HepG2 (cell line): ENCODE data around the gene ACAD11. TPM values are rescaled to one million over a fixed set of nuclear protein-coding genes. Genes with fewer than 3 reads are reported as not detected.

Source experiments
- ATAC-seq: fragments of 200-7000 bp; cut with Tn5 transposase; 3 replicates; pipeline ENCODE4 v1.9.1; 2020; ENCODE audit warnings: mild to moderate bottlenecking, moderate library complexity
- BruUV-seq: library from RNA; stranded (reverse); fragments of 400-500 nt; replicated peaks from 2 replicates; lab custom pipeline; 2021; lab: Mats Ljungman, UMichigan
- CTCF ChIA-PET: fragments of 300-600 bp; formaldehyde crosslinking; extraction: SDS; loops from one replicate; lab custom pipeline; 2021; ENCODE audit warnings: low total read pairs, inconsistent platforms, low intra/inter-chr PET ratio; lab: Yijun Ruan, JAX
- POLR2A ChIA-PET: fragments of 350-600 bp; sonication (Branson Sonifier 250); formaldehyde crosslinking; loops from one replicate; lab custom pipeline; 2020; ENCODE audit warnings: antibody characterized with exemption, inconsistent platforms; lab: Yijun Ruan, JAX
- DNase-seq: peaks from one replicate; pipeline ENCODE4 v3.0.0-alpha.2; 2015; ENCODE audit warnings: low spot score
- FAIRE-seq: peaks from 3 replicates; lab custom pipeline; 2011; peaks lifted over from hg19 to GRCh38; lab: Jason Lieb, UNC
- H2AFZ ChIP-seq: one replicate; pipeline ENCODE4 v1.6.1; 2011; ENCODE audit warnings: low read length, inconsistent platforms
- H3K27ac ChIP-seq: fragments of 300-600 bp; 3 replicates; pipeline ENCODE4 v1.8.0; 2011; ENCODE audit warnings: mixed run types, mild to moderate bottlenecking, mixed read lengths, low read length, inconsistent platforms; ENCODE audit not compliant: insufficient read depth; ENCODE audit errors: extremely low read length
- H3K27me3 ChIP-seq, 2 experiments: fragments of 200-600 bp in 1 of 2; 2 replicates in 1 of 2; 3 replicates in 1 of 2; pipeline versions ENCODE4 v1.6.0 to v1.8.0; 2011; ENCODE audit warnings: low read length in 2 of 2, mild to moderate bottlenecking in 2 of 2, moderate library complexity in 2 of 2, inconsistent platforms in 1 of 2; ENCODE audit not compliant: insufficient read depth in 2 of 2, control insufficient read depth in 1 of 2
- H3K36me3 ChIP-seq, 2 experiments: fragments of 200-600 bp in 1 of 2; replicated peaks in 1 of 2; 2 replicates in 1 of 2; 3 replicates in 1 of 2; pipeline versions ENCODE4 v1.5.1 to v1.8.0; 2011; ENCODE audit warnings: low read length in 2 of 2, inconsistent platforms in 1 of 2; ENCODE audit not compliant: insufficient read depth in 2 of 2, control insufficient read depth in 1 of 2
- H3K4me1 ChIP-seq: 2 replicates; pipeline ENCODE4 v1.5.1; 2012; ENCODE audit warnings: low read length, inconsistent platforms; ENCODE audit not compliant: insufficient read depth
- H3K4me2 ChIP-seq: 2 replicates; pipeline ENCODE4 v1.6.0; 2011; ENCODE audit warnings: low read depth, low read length, inconsistent platforms
- H3K4me3 ChIP-seq, 3 experiments: fragments of 200-600 bp in 1 of 3; sonication (generic), shearing (Covaris generic) in 1 of 3; replicated peaks in 1 of 3; 2 replicates each; pipeline ENCODE4 v1.5.1; 2011 to 2016; ENCODE audit warnings: low read length in 3 of 3, inconsistent platforms in 2 of 3, low read depth in 2 of 3, mild to moderate bottlenecking in 2 of 3, control low read depth in 1 of 3, mixed read lengths in 1 of 3; ENCODE audit not compliant: insufficient read depth in 1 of 3
- H3K79me2 ChIP-seq: one replicate; pipeline ENCODE4 v1.6.1; 2011; ENCODE audit warnings: low read length, inconsistent platforms; ENCODE audit not compliant: insufficient read depth
- H3K9ac ChIP-seq: 2 replicates; pipeline ENCODE4 v1.6.0; 2011; ENCODE audit warnings: mild to moderate bottlenecking, low read depth, low read length, inconsistent platforms; ENCODE audit not compliant: insufficient read depth
- H3K9me3 ChIP-seq: 2 replicates; pipeline ENCODE4 v1.5.1; 2012; ENCODE audit warnings: mild to moderate bottlenecking, low read length
- H4K20me1 ChIP-seq: 2 replicates; pipeline ENCODE4 v1.6.0; 2011; ENCODE audit warnings: inconsistent platforms, mild to moderate bottlenecking, low read length, moderate library complexity; ENCODE audit not compliant: insufficient read depth
- HDAC6 ChIP-seq: fragments of 200-600 bp; sonication (generic); IDR thresholded peaks from 2 replicates; pipeline ENCODE4 v1.7.0; 2017; ENCODE audit warnings: mild to moderate bottlenecking, antibody characterized with exemption, low read length, low read depth
- HOXA3 ChIP-seq: sonication (generic); formaldehyde crosslinking; IDR thresholded peaks from 2 replicates; pipeline ENCODE4 v1.5.0; 2020; ENCODE audit warnings: missing genetic modification reagents
- SMC3 ChIP-seq: IDR thresholded peaks from 2 replicates; pipeline ENCODE4 v1.6.1; 2011; ENCODE audit warnings: low read length, improper control_type of control experiment
- ZNF510 ChIP-seq: sonication (generic); formaldehyde crosslinking; IDR thresholded peaks from 2 replicates; pipeline ENCODE4 v1.4.0; 2020; ENCODE audit warnings: low read depth, mild to moderate bottlenecking, missing genetic modification reagents
- ZNF570 ChIP-seq: sonication (generic); formaldehyde crosslinking; IDR thresholded peaks from 2 replicates; pipeline ENCODE4 v1.4.0; 2020; ENCODE audit warnings: mild to moderate bottlenecking, missing genetic modification reagents, borderline replicate concordance
- ZNF816 ChIP-seq: sonication (generic); formaldehyde crosslinking; IDR thresholded peaks from 2 replicates; pipeline ENCODE4 v1.8.0; 2022; ENCODE audit warnings: missing genetic modification reagents, mild to moderate bottlenecking, borderline replicate concordance
- WGBS: methylation state at CpG from one replicate; pipeline ENCODE4 v1.1.6; 2017; ENCODE audit warnings: low lambda C conversion rate; 5-methylcytosine and 5-hydroxymethylcytosine counted together
- in situ Hi-C: cut with HindIII; loops from 2 replicates; pipeline ENCODE4 v1.10.0; 2017; ENCODE audit warnings: low pct_unique_long_range_greater_than_20kb; ENCODE audit not compliant: extremely low pct_ligation_motif_present
- intact Hi-C: fragments of 100-400 bp; cut with micrococcal nuclease; formaldehyde crosslinking; loops from one replicate; pipeline ENCODE4 v1.10.0; 2022; ENCODE audit not compliant: unreplicated experiment
- polyA plus RNA-seq, 8 experiments: library from polyadenylated mRNA; depleted of rRNA in 3 of 8; stranded (reverse) in 7 of 8; unstranded in 1 of 8; fragments of >200 nt; fragmentation: Illumina TruSeq in 4 of 8; extraction: Trizol in 4 of 8; gene quantifications; 2 replicates each; pipeline versions ENCODE4 v1.2.1 to v1.2.3, GENCODE V29; 2011 to 2016; ENCODE audit warnings: low read depth in 4 of 8, missing spikeins in 1 of 8, mixed read lengths in 1 of 8; ENCODE audit not compliant: insufficient read depth in 1 of 8
- total RNA-seq, 5 experiments: library from RNA; depleted of rRNA; stranded (reverse); fragments of >200 nt; fragmentation: Illumina TruSeq; extraction: Trizol; gene quantifications; 2 replicates each; pipeline ENCODE4 v1.2.3, GENCODE V29; 2016; ENCODE audit warnings: low read depth in 1 of 5
- TF ChIP-seq, protein P1 (sequence below): sonication (generic); formaldehyde crosslinking; IDR thresholded peaks from 2 replicates; pipeline ENCODE4 v1.5.1; 2020; ENCODE audit warnings: missing genetic modification reagents, mild to moderate bottlenecking, borderline replicate concordance
- TF ChIP-seq, protein P2 (sequence below): sonication (generic); formaldehyde crosslinking; IDR thresholded peaks from 2 replicates; pipeline ENCODE4 v1.4.0; 2020; ENCODE audit warnings: missing genetic modification reagents
- TF ChIP-seq, protein P3 (sequence below): sonication (generic); formaldehyde crosslinking; conservative IDR thresholded peaks from 2 replicates; pipeline ENCODE4 v1.4.0; 2020; ENCODE audit warnings: missing genetic modification reagents

ACAD11 gene
- total and polyA plus RNA-seq, 2 of the 13 experiments (the other 11 are each of a cell fraction or from before 2014, with no cell fraction given) = 30.6 to 56.9 TPM

DNA sequence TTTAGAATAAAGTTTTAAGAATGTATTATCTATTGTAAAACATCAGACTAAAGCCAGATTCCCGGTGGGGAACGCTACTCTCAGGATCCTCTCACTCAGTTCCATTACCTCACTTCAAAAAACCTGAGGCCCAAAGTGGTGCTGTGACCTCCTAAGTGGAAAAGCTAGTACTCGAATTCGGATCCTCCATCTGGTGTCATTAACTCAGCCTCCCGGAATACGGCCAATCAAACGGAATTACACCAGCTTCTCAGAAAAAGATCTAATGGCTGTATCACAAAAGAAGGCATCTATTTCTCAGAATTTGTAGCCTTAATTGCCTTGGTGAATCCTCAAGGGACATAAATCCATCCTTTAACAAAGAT, 627 bp downstream of the ACAD11 start:
- Histone ChIP-seq H3K4me3 (peak overlapping the region; percentile 89 to 100 (median 96)), H3K4me1 (peaks cover 46% of the 10 kb centered on the region), H3K9ac (peak overlapping the region; percentile 96), H3K79me2 (peaks cover 42% of the 10 kb centered on the region), H3K27ac (peak overlapping the region; percentile 88), H3K4me2 (peak overlapping the region; percentile 79), H3K9me3 (no peaks in the 10 kb centered on the region), H3K27me3 (no peaks in the 10 kb centered on the region), H3K36me3 (no peaks in the 10 kb centered on the region; a peak in 1 of 5 replicates)
- under 1% methylated on average over 7 of the region's 7 CpGs for WGBS
- BruUV-seq = no TSS peak
- DNase-seq = no peak
- peak; percentile 2; the same call in 2 of the 3 replicates for ATAC-seq
- peak; percentile 15 for FAIRE-seq
- CTCF ChIA-PET = no interaction called here
- in situ Hi-C loops (no loop called here), intact Hi-C loops (loop anchor here (2.0 kb wide), 1 partner anchor 64 kb away; the partner anchor contains the start of gene NPHP3)
- TF ChIP-seq, protein P1, sequence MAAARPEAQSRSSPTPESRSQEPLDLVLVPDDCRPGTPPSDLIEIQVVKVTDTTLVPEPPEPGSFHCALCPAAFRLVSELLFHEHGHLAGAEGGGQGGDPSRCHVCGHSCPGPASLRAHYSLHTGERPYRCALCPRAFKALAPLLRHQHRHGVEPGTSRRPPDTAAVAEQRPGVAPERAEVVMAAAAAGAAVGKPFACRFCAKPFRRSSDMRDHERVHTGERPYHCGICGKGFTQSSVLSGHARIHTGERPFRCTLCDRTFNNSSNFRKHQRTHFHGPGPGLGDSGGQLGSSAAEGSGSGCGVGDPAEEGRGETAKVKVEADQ = no peak
- TF ChIP-seq SMC3 (no peak), HOXA3 (CRISPR knock-in tag) (no peak), ZNF816 (CRISPR knock-in tag) (no peak), HDAC6 (no peak), ZNF570 (CRISPR knock-in tag) (no peak), ZNF510 (CRISPR knock-in tag) (no peak)
- TF ChIP-seq, protein P2, sequence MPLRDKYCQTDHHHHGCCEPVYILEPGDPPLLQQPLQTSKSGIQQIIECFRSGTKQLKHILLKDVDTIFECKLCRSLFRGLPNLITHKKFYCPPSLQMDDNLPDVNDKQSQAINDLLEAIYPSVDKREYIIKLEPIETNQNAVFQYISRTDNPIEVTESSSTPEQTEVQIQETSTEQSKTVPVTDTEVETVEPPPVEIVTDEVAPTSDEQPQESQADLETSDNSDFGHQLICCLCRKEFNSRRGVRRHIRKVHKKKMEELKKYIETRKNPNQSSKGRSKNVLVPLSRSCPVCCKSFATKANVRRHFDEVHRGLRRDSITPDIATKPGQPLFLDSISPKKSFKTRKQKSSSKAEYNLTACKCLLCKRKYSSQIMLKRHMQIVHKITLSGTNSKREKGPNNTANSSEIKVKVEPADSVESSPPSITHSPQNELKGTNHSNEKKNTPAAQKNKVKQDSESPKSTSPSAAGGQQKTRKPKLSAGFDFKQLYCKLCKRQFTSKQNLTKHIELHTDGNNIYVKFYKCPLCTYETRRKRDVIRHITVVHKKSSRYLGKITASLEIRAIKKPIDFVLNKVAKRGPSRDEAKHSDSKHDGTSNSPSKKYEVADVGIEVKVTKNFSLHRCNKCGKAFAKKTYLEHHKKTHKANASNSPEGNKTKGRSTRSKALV (CRISPR knock-in tag) = 0 out of 2 replicates have a peak, but pooled peaks have one; percentile 18
- TF ChIP-seq, protein P3, sequence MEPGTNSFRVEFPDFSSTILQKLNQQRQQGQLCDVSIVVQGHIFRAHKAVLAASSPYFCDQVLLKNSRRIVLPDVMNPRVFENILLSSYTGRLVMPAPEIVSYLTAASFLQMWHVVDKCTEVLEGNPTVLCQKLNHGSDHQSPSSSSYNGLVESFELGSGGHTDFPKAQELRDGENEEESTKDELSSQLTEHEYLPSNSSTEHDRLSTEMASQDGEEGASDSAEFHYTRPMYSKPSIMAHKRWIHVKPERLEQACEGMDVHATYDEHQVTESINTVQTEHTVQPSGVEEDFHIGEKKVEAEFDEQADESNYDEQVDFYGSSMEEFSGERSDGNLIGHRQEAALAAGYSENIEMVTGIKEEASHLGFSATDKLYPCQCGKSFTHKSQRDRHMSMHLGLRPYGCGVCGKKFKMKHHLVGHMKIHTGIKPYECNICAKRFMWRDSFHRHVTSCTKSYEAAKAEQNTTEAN (CRISPR knock-in tag) = peak; percentile 3; the same call in 1 of the 2 replicates
- TF ChIP-seq, all 625 proteins: peak for 2
- 0 out of 2 replicates have a peak, but pooled peaks cover 8% of the 10 kb centered on the region for H4K20me1 ChIP-seq
- POLR2A ChIA-PET = interaction anchor here (1.3 to 2.3 kb wide), 5 partner anchors 11 to 241 kb away, joined by 3 to 8 read pairs (median 5); partner anchors contain the start of gene DNAJC13
- peak overlapping the region; percentile 18 for H2AFZ ChIP-seq
